H1 (cell line): ENCODE results near the gene CD4. TPM values are rescaled to one million over a fixed set of nuclear protein-coding genes. Genes with fewer than 3 reads are reported as not detected.

Source experiments
- CTCF ChIA-PET: fragments of 300-600 bp; sonication (Branson Sonifier 250); formaldehyde crosslinking; loops from one replicate; lab custom pipeline; 2021; ENCODE audit not compliant: partially characterized antibody; lab: Charles Lee
- POLR2A ChIA-PET: fragments of 300-600 bp; sonication (Branson Sonifier 250); formaldehyde crosslinking; loops from one replicate; lab custom pipeline; 2021; ENCODE audit warnings: inconsistent platforms; ENCODE audit not compliant: partially characterized antibody; lab: Charles Lee
- DNase-seq, 2 experiments: peaks; one replicate each; pipeline versions ENCODE4 v3.0.0 to v3.0.0-alpha.2; 2010 to 2022; ENCODE audit warnings: low spot score in 2 of 2, low read depth in 1 of 2, mixed read lengths in 1 of 2
- FAIRE-seq: peaks from 2 replicates; lab custom pipeline; 2011; peaks lifted over from hg19 to GRCh38; lab: Jason Lieb, UNC
- H2AFZ ChIP-seq: 2 replicates; pipeline ENCODE4 v1.8.1; 2012; ENCODE audit warnings: low read length, inconsistent platforms
- H2AK5ac ChIP-seq: 2 replicates; pipeline ENCODE4 v1.6.1; 2013; ENCODE audit warnings: low read depth, low read length
- H2BK120ac ChIP-seq: replicated peaks from 2 replicates; pipeline ENCODE3; 2013; ENCODE audit warnings: low read depth, low read length, inconsistent platforms
- H2BK12ac ChIP-seq: 2 replicates; pipeline ENCODE4 v1.6.1; 2013; ENCODE audit warnings: low read depth, low read length
- H2BK15ac ChIP-seq: 2 replicates; pipeline ENCODE4 v1.6.1; 2013; ENCODE audit warnings: low read length
- H2BK20ac ChIP-seq: 2 replicates; pipeline ENCODE4 v1.6.1; 2013; ENCODE audit warnings: low read length
- H2BK5ac ChIP-seq: 2 replicates; pipeline ENCODE4 v1.6.1; 2013; ENCODE audit warnings: low read depth, low read length
- H3K14ac ChIP-seq: 2 replicates; pipeline ENCODE4 v1.6.1; 2013; ENCODE audit warnings: inconsistent platforms; ENCODE audit not compliant: insufficient read length
- H3K18ac ChIP-seq: 2 replicates; pipeline ENCODE4 v1.6.1; 2013; ENCODE audit warnings: low read length; ENCODE audit errors: extremely low read depth
- H3K23ac ChIP-seq: 2 replicates; pipeline ENCODE4 v1.6.1; 2013; ENCODE audit warnings: inconsistent platforms; ENCODE audit not compliant: insufficient read length
- H3K23me2 ChIP-seq: 2 replicates; pipeline ENCODE4 v1.6.1; 2013; ENCODE audit warnings: low read depth, low read length
- H3K27ac ChIP-seq: 2 replicates; pipeline ENCODE4 v1.6.1; 2011; ENCODE audit warnings: low read depth, low read length, inconsistent platforms
- H3K27me3 ChIP-seq, 4 experiments: replicated peaks in 1 of 4; 1 replicate in 1 of 4; 2 replicates in 3 of 4; pipeline versions ENCODE4 v1.6.1 to v1.8.1; 2011 to 2013; ENCODE audit warnings: low read length in 3 of 4, mild to moderate bottlenecking in 3 of 4, inconsistent platforms in 2 of 4, mixed read lengths in 2 of 4, moderate library complexity in 1 of 4; ENCODE audit not compliant: control insufficient read depth in 3 of 4, insufficient read depth in 3 of 4; ENCODE audit errors: extremely low read depth in 1 of 4
- H3K36me3 ChIP-seq, 4 experiments: 2 replicates each; pipeline versions ENCODE4 v1.6.1 to v1.8.1; 2011 to 2013; ENCODE audit warnings: mild to moderate bottlenecking in 4 of 4, low read length in 3 of 4, moderate library complexity in 2 of 4, control low read depth in 1 of 4, inconsistent platforms in 1 of 4; ENCODE audit not compliant: insufficient read depth in 4 of 4, control insufficient read depth in 2 of 4
- H3K4ac ChIP-seq: replicated peaks from 2 replicates; pipeline ENCODE3; 2013; ENCODE audit warnings: low read length, low read depth, mixed read lengths, inconsistent platforms; ENCODE audit not compliant: insufficient read length
- H3K4me1 ChIP-seq, 4 experiments: replicated peaks in 1 of 4; 1 replicate in 1 of 4; 2 replicates in 3 of 4; pipeline versions ENCODE4 v1.6.1 to v1.8.1; 2011 to 2013; ENCODE audit warnings: low read length in 3 of 4, inconsistent platforms in 2 of 4, mixed read lengths in 1 of 4; ENCODE audit not compliant: insufficient read depth in 4 of 4, control insufficient read depth in 3 of 4
- H3K4me2 ChIP-seq, 2 experiments: 2 replicates each; pipeline versions ENCODE4 v1.6.1 to v1.8.1; 2011 to 2013; ENCODE audit warnings: low read depth in 2 of 2, low read length in 2 of 2, control low read depth in 1 of 2, inconsistent platforms in 1 of 2, mild to moderate bottlenecking in 1 of 2; ENCODE audit not compliant: insufficient read depth in 1 of 2
- H3K4me3 ChIP-seq, 4 experiments: fragments of 200-600, 300-600 bp in 1 of 4; sonication (generic), shearing (Covaris generic), sonication (Bioruptor Twin) in 1 of 4; 2 replicates each; pipeline versions ENCODE4 v1.5.1 to v1.8.1; 2011 to 2016; ENCODE audit warnings: low read length in 4 of 4, low read depth in 3 of 4, control low read depth in 2 of 4, inconsistent platforms in 2 of 4, mild to moderate bottlenecking in 2 of 4, mixed read lengths in 1 of 4, moderate library complexity in 1 of 4; ENCODE audit not compliant: insufficient read depth in 2 of 4; ENCODE audit errors: extremely low read depth in 1 of 4
- H3K56ac ChIP-seq: replicated peaks from 2 replicates; pipeline ENCODE3; 2013; ENCODE audit warnings: low read depth, mild to moderate bottlenecking, mixed read lengths, low read length, inconsistent platforms; ENCODE audit not compliant: insufficient read length
- H3K79me1 ChIP-seq: 2 replicates; pipeline ENCODE4 v1.6.1; 2013; ENCODE audit warnings: low read depth, low read length, control low read depth
- H3K79me2 ChIP-seq, 2 experiments: 2 replicates each; pipeline versions ENCODE4 v1.6.1 to v1.8.1; 2012 to 2013; ENCODE audit warnings: low read length in 2 of 2, mild to moderate bottlenecking in 2 of 2, inconsistent platforms in 1 of 2; ENCODE audit not compliant: insufficient read depth in 2 of 2, control insufficient read depth in 1 of 2
- H3K9ac ChIP-seq, 4 experiments: replicated peaks in 1 of 4; 1 replicate in 1 of 4; 2 replicates in 3 of 4; pipeline versions ENCODE4 v1.6.1 to v1.8.1; 2011 to 2013; ENCODE audit warnings: low read depth in 3 of 4, low read length in 3 of 4, control low read depth in 2 of 4, mild to moderate bottlenecking in 2 of 4, moderate library complexity in 2 of 4, inconsistent platforms in 1 of 4; ENCODE audit errors: extremely low read depth in 1 of 4
- H3K9me3 ChIP-seq, 2 experiments: 2 replicates each; pipeline versions ENCODE4 v1.6.1 to v1.8.1; 2012 to 2013; ENCODE audit warnings: mild to moderate bottlenecking in 2 of 2, moderate library complexity in 2 of 2, control low read depth in 1 of 2, inconsistent platforms in 1 of 2, low read depth in 1 of 2, low read length in 1 of 2, mixed read lengths in 1 of 2; ENCODE audit not compliant: insufficient read depth in 2 of 2
- H4K20me1 ChIP-seq, 2 experiments: replicated peaks in 1 of 2; 2 replicates each; pipeline versions ENCODE3 to v1.8.1; 2011 to 2013; ENCODE audit warnings: inconsistent platforms in 2 of 2, low read length in 2 of 2, mild to moderate bottlenecking in 1 of 2; ENCODE audit not compliant: insufficient read depth in 2 of 2, control insufficient read depth in 1 of 2
- H4K5ac ChIP-seq: 2 replicates; pipeline ENCODE4 v1.6.1; 2013; ENCODE audit warnings: low read length, low read depth, mixed read lengths, inconsistent platforms; ENCODE audit not compliant: insufficient read length
- H4K8ac ChIP-seq: 2 replicates; pipeline ENCODE4 v1.8.0; 2013; ENCODE audit warnings: mild to moderate bottlenecking, moderate library complexity, low read length, inconsistent platforms; ENCODE audit not compliant: insufficient read depth; ENCODE audit errors: extremely low read depth
- H4K91ac ChIP-seq: replicated peaks from 2 replicates; pipeline ENCODE3; 2013; ENCODE audit warnings: low read length, mixed read lengths, inconsistent platforms; ENCODE audit not compliant: insufficient read length
- NANOG ChIP-seq: IDR thresholded peaks from 2 replicates; pipeline ENCODE4 v1.6.1; 2011; ENCODE audit warnings: low read length, low read depth, mild to moderate bottlenecking, inconsistent platforms; ENCODE audit not compliant: insufficient read depth, poor library complexity, severe bottlenecking
- RNF2 ChIP-seq: fragments of 200-900, 300-1000 bp; sonication (generic); IDR thresholded peaks from 2 replicates; pipeline ENCODE4 v1.7.1; 2016; ENCODE audit warnings: borderline replicate concordance, low read depth, mild to moderate bottlenecking, antibody characterized with exemption, low read length; ENCODE audit not compliant: poor library complexity, severe bottlenecking; ENCODE audit errors: missing control alignments
- TCF12 ChIP-seq: IDR thresholded peaks from 2 replicates; pipeline ENCODE4 v1.6.1; 2011; ENCODE audit warnings: low read depth, mild to moderate bottlenecking, low read length
- WGBS, 2 experiments: shearing (Covaris generic) in 1 of 2; methylation state at CpG; one replicate each; pipeline versions ENCODE4 v1.1.6 to v1.1.7; 2013 to 2015; ENCODE audit warnings: low lambda C conversion rate in 2 of 2, mixed read lengths in 2 of 2, inconsistent platforms in 1 of 2, low coverage in 1 of 2, missing lambda C conversion rate in 1 of 2; ENCODE audit not compliant: insufficient replicate concordance in 2 of 2, insufficient coverage in 1 of 2, insufficient read length in 1 of 2; ENCODE audit errors: extremely low coverage in 1 of 2, missing lambda C conversion rate in 1 of 2; 5-methylcytosine and 5-hydroxymethylcytosine counted together
- polyA plus RNA-seq, 7 experiments: library from polyadenylated mRNA; depleted of rRNA in 3 of 7; stranded (reverse) in 5 of 7; unstranded in 2 of 7; fragments of >200 nt in 5 of 7; fragments of 200-250 nt in 2 of 7; gene quantifications; 1 replicate in 5 of 7; 2 replicates in 1 of 7; 4 replicates in 1 of 7; pipeline versions ENCODE4 v1.2.1 to v1.2.3, GENCODE V29; 2011 to 2013; ENCODE audit warnings: missing spikeins in 2 of 7, mixed read lengths in 2 of 7
- total RNA-seq: library from RNA; stranded (reverse); fragmentation: NEBNext Ultra II Directional; extraction: Animal tissue kit (Norgen Biotek cat#: 25700); gene quantifications from 2 replicates; pipeline ENCODE4 v1.2.1, GENCODE V29; 2021

CD4 gene
- total and polyA plus RNA-seq, 2 of the 8 experiments (the other 6 are each of a cell fraction or from before 2014, with no cell fraction given): 3.4 to 5.1 TPM

DNA sequence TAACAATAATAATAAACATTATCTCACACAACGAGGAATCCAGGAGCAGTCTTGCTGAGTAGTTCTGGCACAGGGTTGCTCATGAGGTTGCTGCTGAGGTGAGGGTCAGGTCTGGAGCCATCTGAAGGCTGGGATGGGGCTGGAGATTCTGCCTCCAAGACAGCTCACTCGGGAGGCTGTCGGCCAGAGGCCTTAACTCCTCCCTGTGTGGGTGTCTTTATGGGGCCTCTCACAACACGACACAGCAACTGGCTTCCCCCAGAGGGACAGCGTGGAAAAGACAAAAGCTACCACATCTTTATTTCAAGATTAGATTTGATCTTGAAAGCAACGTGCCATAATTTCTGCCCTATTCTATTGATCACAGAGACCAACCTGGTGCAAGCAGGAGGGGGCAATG lies 7.2 kb upstream of the CD4 start:
- ChIA-PET CTCF (interaction anchor here (0.9 to 29.6 kb wide), 7 partner anchors 11 to 161 kb away, joined by 3 to 532 read pairs (median 32); partner anchors contain the start of genes GNB3, GPR162, LAG3 and MLF2), POLR2A (interaction anchor here (1.0 to 10.4 kb wide), 7 partner anchors 11 to 85 kb away, joined by 3 to 97 read pairs (median 4); partner anchors contain the start of genes PTMS and TPI1)
- H4K91ac ChIP-seq: no peak overlapping the region
- no peaks in the 10 kb centered on the region for H3K9me3 ChIP-seq
- no peak overlapping the region for H3K14ac ChIP-seq
- H4K5ac ChIP-seq: no peak overlapping the region
- no peak overlapping the region for H3K4me3 ChIP-seq
- no peak overlapping the region for H3K9ac ChIP-seq
- no peak overlapping the region for H2BK20ac ChIP-seq
- H3K4me2 ChIP-seq: no peak overlapping the region
- H3K27ac ChIP-seq: no peak overlapping the region
- no peak overlapping the region for H3K4ac ChIP-seq
- H3K79me2 ChIP-seq: no peaks in the 10 kb centered on the region
- FAIRE-seq (no peak), DNase-seq (no peak)
- no peaks in the 10 kb centered on the region for H3K36me3 ChIP-seq
- H3K27me3 ChIP-seq: peaks cover 0 to 10% (median 5%) of the 10 kb centered on the region in 4 experiments; a peak in 3 of 7 replicates
- H3K4me1 ChIP-seq: peaks cover 9 to 22% (median 14%) of the 10 kb centered on the region in 4 experiments
- no peak overlapping the region for H2AFZ ChIP-seq
- H3K56ac ChIP-seq: no peak overlapping the region
- H2BK5ac ChIP-seq: no peak overlapping the region
- H3K23ac ChIP-seq: no peak overlapping the region
- H2BK120ac ChIP-seq: no peak overlapping the region
- WGBS, 2 experiments: 88% methylated on average over 6 of the region's 6 CpGs; no CpG with 5 or more reads in 1 of the 2 experiments
- no peaks in the 10 kb centered on the region for H4K20me1 ChIP-seq
- H3K23me2 ChIP-seq: peaks cover 10% of the 10 kb centered on the region
- no peak overlapping the region for H3K18ac ChIP-seq
- H2BK12ac ChIP-seq: no peak overlapping the region
- no peak overlapping the region for H2BK15ac ChIP-seq
- H3K79me1 ChIP-seq: no peaks in the 10 kb centered on the region
- no peak overlapping the region for H2AK5ac ChIP-seq
- H4K8ac ChIP-seq: no peak overlapping the region; the same call in 1 of the 2 replicates
- TF ChIP-seq NANOG (no peak), TCF12 (no peak), RNF2 (no peak)
